Heart left ventricle (tissue), 16 donors: Measurements from ENCODE around the gene NLRP13. TPM values are rescaled to one million over a fixed set of nuclear protein-coding genes. Genes with fewer than 3 reads are reported as not detected.

Source experiments
- ATAC-seq, 4 donors: fragments of 200-7000 bp; cut with Tn5 transposase; one replicate each; pipeline ENCODE4 v1.9.1; 2020 to 2022; ENCODE audit warnings: moderate library complexity in 4 of 4, mild to moderate bottlenecking in 3 of 4, moderate number of reproducible peaks in 1 of 4
- DNase-seq, 5 donors: peaks; one replicate each; pipeline ENCODE4 v3.0.0-alpha.2; 2020
- H3K27ac ChIP-seq, 12 donors: fragments of 200-600 bp; sonication (generic) in 4 of 12; one replicate each; pipeline versions ENCODE4 v1.5.0 to v1.8.0; 2016 to 2022; ENCODE audit warnings: mild to moderate bottlenecking in 2 of 12
- H3K27me3 ChIP-seq, 9 donors: fragments of 200-600 bp; sonication (generic) in 2 of 9; one replicate each; pipeline versions ENCODE4 v1.5.1 to v1.8.0; 2016 to 2022; ENCODE audit warnings: mild to moderate bottlenecking in 3 of 9
- H3K36me3 ChIP-seq, 9 donors: fragments of 200-600 bp; sonication (generic) in 2 of 9; one replicate each; pipeline versions ENCODE4 v1.5.0 to v1.8.0; 2018 to 2022; ENCODE audit warnings: mild to moderate bottlenecking in 2 of 9
- H3K4me1 ChIP-seq, 12 donors: fragments of 200-600 bp; sonication (generic) in 4 of 12; one replicate each; pipeline versions ENCODE4 v1.5.0 to v1.8.0; 2016 to 2022; ENCODE audit warnings: mild to moderate bottlenecking in 3 of 12
- H3K4me3 ChIP-seq, 12 donors: fragments of 200-600 bp; sonication (generic) in 4 of 12; one replicate each; pipeline versions ENCODE4 v1.5.0 to v1.8.0; 2017 to 2022; ENCODE audit warnings: mild to moderate bottlenecking in 9 of 12, moderate library complexity in 4 of 12
- H3K9me3 ChIP-seq, 12 donors: fragments of 200-600 bp; sonication (generic) in 4 of 12; one replicate each; pipeline versions ENCODE4 v1.5.0 to v1.8.0; 2016 to 2022; ENCODE audit warnings: mild to moderate bottlenecking in 1 of 12
- CTCF ChIP-seq, 12 donors: fragments of 200-600 bp; sonication (generic) in 4 of 12; IDR thresholded peaks; one replicate each; pipeline versions ENCODE4 v1.5.0 to v1.8.0; 2018 to 2022; ENCODE audit warnings: antibody characterized with exemption in 12 of 12, mild to moderate bottlenecking in 5 of 12
- POLR2A ChIP-seq, 2 donors: fragments of 450-650 bp; IDR thresholded peaks; one replicate each; pipeline ENCODE4 v1.6.1; 2017; ENCODE audit warnings: antibody characterized with exemption in 2 of 2, mild to moderate bottlenecking in 2 of 2, moderate library complexity in 2 of 2
- WGBS, 4 donors: extraction: QIAGEN DNeasy Blood & Tissue Kit in 2 of 4; methylation state at CpG; one replicate each; pipeline versions ENCODE4 v1.1.5 to v1.1.7; 2013 to 2018; 5-methylcytosine and 5-hydroxymethylcytosine counted together
- intact Hi-C, 10 donors: fragments of 100-400 bp; cut with DNase I; formaldehyde crosslinking; loops; one replicate each; pipeline versions ENCODE4 v1.11.1 to v1.14.2; 2022
- long read RNA-seq, 3 donors: library from polyadenylated mRNA; unstranded; transcript quantifications; one replicate each; pipeline ENCODE4 v2.0.0, GENCODE V29; 2020 to 2021
- polyA plus RNA-seq, 2 donors: library from polyadenylated mRNA; stranded (reverse); fragments of 200-250 nt; gene quantifications; one replicate each; pipeline ENCODE4 v1.2.3, GENCODE V29; 2013
- total RNA-seq, 9 donors: library from RNA; depleted of rRNA in 2 of 9; stranded (reverse); fragments of >200 nt in 2 of 9; fragmentation: NEBNext Ultra II Directional in 3 of 9; extraction: Animal tissue kit (Norgen Biotek cat#: 25700) in 3 of 9; gene quantifications; one replicate each; pipeline versions ENCODE4 v1.1.0 to v1.2.4, GENCODE V29; 2016 to 2023
- donor health status: ischemic (EF 13 %, LVEDD 7.1; RV severe dilation, severe dysfunction).
- donor health status: healthy with polysubstance abuse.
- donor health status: DM: no; HTN: yes; CAD: no.
- donor health status: DM: no; HTN: no; CAD: no.
- donor health status: ischemic (EF 25% LVEDD 6.9; RV normal size, moderate dysfunction).
- donor health status: ischemic (EF 25% LVEDD 5.7; RV mildly dilated, moderate dysfunction).
- donor health status: healthy.
- donor health status: DM: yes; HTN: yes; CAD: no.
- donor health status: ischemic (EF 35%, LVEDD 5.7; RV mildly dilated, moderate dysfunction).
- donor health status: nonischemic (EF 11% LVEDD 7.7; RV severe dilation, severe dysfunction).
- donor health status: DM: yes; HTN: yes; CAD: no.
- donor health status: PGD.
- donor health status: ischemic (EF 29% LVEDD 5.4; RV normal size, mild dysfunction).
- donor health status: nonischemic (EF 23%, LVEDD 6.1; RV moderate dilation, normal function).

The NLRP13 gene
- total RNA-seq = not detected
- not detected for polyA plus RNA-seq
- long read RNA-seq, donor 1 = 0 reads
- long read RNA-seq, donor 2 = 0 reads
- long read RNA-seq, donor 3 = 0 reads

- ATAC-seq (no peak), DNase-seq (no peak)
- intact Hi-C loops = no loop called here
- no peaks in the 10 kb centered on the region for H3K27me3 ChIP-seq
- TF ChIP-seq CTCF (IDR thresholded peaks at IDR 0.05) = no peak
- no peak for TF ChIP-seq POLR2A (IDR thresholded peaks at IDR 0.05)
- no peaks in the 10 kb centered on the region for H3K9me3 ChIP-seq
- 77 to 83% (median 81%) methylated on average over 8 of the region's 8 CpGs for WGBS, 4 donors
- no peaks in the 10 kb centered on the region for H3K36me3 ChIP-seq
- H3K4me3 ChIP-seq = no peak within 1 kb of the TSS
- no peak within 1 kb of the TSS for H3K27ac ChIP-seq
- no peaks in the 10 kb centered on the region for H3K4me1 ChIP-seq
Observed at GRCh38 chr19:55931936-55932386, at the start of gene NLRP13. TSS of gene NLRP13 (minus strand) at chr19:55932336. CDS start at chr19:55932311, 25 bp downstream.

DNA sequence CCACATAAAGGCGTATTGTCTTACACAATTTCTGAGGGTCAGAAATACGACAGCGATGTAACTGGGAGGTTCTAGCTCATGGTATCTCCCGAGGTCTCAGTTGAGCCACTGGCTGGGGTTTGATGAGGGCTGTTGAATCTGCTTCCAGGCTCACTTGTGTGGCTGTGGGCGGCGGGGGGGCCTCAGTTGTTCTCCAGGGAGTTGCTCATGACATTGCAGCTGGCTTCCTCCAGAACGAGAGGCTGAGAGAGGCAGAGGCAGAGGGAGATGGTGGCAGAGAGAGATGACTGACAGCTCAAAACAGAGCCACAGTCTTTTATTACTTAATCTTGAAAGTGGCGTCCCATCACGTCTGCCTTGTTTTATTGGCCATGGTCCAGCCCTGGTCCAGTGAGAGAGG, 48.3 kb upstream of the NLRP13 start:
- WGBS, 4 donors = 69 to 76% (median 72%) methylated on average over 8 to 9 of the region's 9 CpGs
- no peak for ATAC-seq

GRCh38 chr19:55973982-55974381, 41.8 kb upstream of the NLRP13 start:
- intact Hi-C loops = no loop called here

More for the DNA sequence above, 48.3 kb upstream of the NLRP13 start:
- no peak overlapping the region for H3K4me3 ChIP-seq
- no peak for DNase-seq
- no peak overlapping the region for H3K27ac ChIP-seq
- peaks cover 0 to 9% (median 0%) of the 10 kb centered on the region in 9 donors for H3K27me3 ChIP-seq
- peaks cover 0 to 7% (median 0%) of the 10 kb centered on the region in 12 donors for H3K9me3 ChIP-seq
- intact Hi-C loops = no loop called here
- H3K4me1 ChIP-seq = no peaks in the 10 kb centered on the region
- no peak for TF ChIP-seq CTCF (IDR thresholded peaks at IDR 0.05)
- no peak for TF ChIP-seq POLR2A (IDR thresholded peaks at IDR 0.05)
- no peaks in the 10 kb centered on the region for H3K36me3 ChIP-seq

GRCh38 chr19:55962186-55962585, 30.1 kb upstream of the NLRP13 start:
- ATAC-seq (no peak), DNase-seq (no peak)
- Histone ChIP-seq H3K36me3 (no peaks in the 10 kb centered on the region), H3K4me3 (no peak overlapping the region), H3K27me3 (no peaks in the 10 kb centered on the region), H3K27ac (no peak overlapping the region), H3K9me3 (no peaks in the 10 kb centered on the region), H3K4me1 (no peaks in the 10 kb centered on the region)
- intact Hi-C loops = no loop called here
- no peak for TF ChIP-seq POLR2A (IDR thresholded peaks at IDR 0.05)
- TF ChIP-seq CTCF (IDR thresholded peaks at IDR 0.05) = no peak
- 91 to 92% (median 92%) methylated on average over 10 of the region's 10 CpGs for WGBS, 4 donors

More at GRCh38 chr19:55973982-55974381, 41.8 kb upstream of the NLRP13 start:
- H3K9me3 ChIP-seq = peaks cover 0 to 17% (median 3%) of the 10 kb centered on the region in 12 donors
- no peak for ATAC-seq
- TF ChIP-seq CTCF (IDR thresholded peaks at IDR 0.05) = no peak
- TF ChIP-seq POLR2A (IDR thresholded peaks at IDR 0.05) = no peak
- H3K36me3 ChIP-seq = no peaks in the 10 kb centered on the region
- no peaks in the 10 kb centered on the region for H3K4me1 ChIP-seq
- H3K27me3 ChIP-seq = peaks cover 0 to 9% (median 0%) of the 10 kb centered on the region in 9 donors
- H3K27ac ChIP-seq = no peak overlapping the region
- no peak overlapping the region for H3K4me3 ChIP-seq
- no peak for DNase-seq
- WGBS, 4 donors = 39 to 47% (median 43%) methylated on average over 3 of the region's 3 CpGs
